HepG2 (cell line): Measurements from ENCODE around the gene NAA25. TPM values are rescaled to one million over a fixed set of nuclear protein-coding genes. Genes with fewer than 3 reads are reported as not detected.

ENCODE experiments used
- ATAC-seq: fragments of 200-7000 bp; cut with Tn5 transposase; 3 replicates; pipeline ENCODE4 v1.9.1; 2020; ENCODE audit warnings: mild to moderate bottlenecking, moderate library complexity
- Bru-seq: library from RNA; stranded (reverse); fragments of 400-500 nt; gene quantifications from one replicate; lab custom pipeline; 2021; lab: Mats Ljungman, UMichigan
- BruChase-seq, 2 experiments: library from RNA; stranded (reverse); fragments of 400-500 nt; gene quantifications; one replicate each; lab custom pipeline; 2021; lab: Mats Ljungman, UMichigan
- BruUV-seq: library from RNA; stranded (reverse); fragments of 400-500 nt; replicated peaks from 2 replicates; lab custom pipeline; 2021; lab: Mats Ljungman, UMichigan
- CTCF ChIA-PET: fragments of 300-600 bp; formaldehyde crosslinking; extraction: SDS; loops from one replicate; lab custom pipeline; 2021; ENCODE audit warnings: low total read pairs, inconsistent platforms, low intra/inter-chr PET ratio; lab: Yijun Ruan, JAX
- POLR2A ChIA-PET: fragments of 350-600 bp; sonication (Branson Sonifier 250); formaldehyde crosslinking; loops from one replicate; lab custom pipeline; 2020; ENCODE audit warnings: antibody characterized with exemption, inconsistent platforms; lab: Yijun Ruan, JAX
- DNase-seq: peaks from one replicate; pipeline ENCODE4 v3.0.0-alpha.2; 2015; ENCODE audit warnings: low spot score
- FAIRE-seq: peaks from 3 replicates; lab custom pipeline; 2011; peaks lifted over from hg19 to GRCh38; lab: Jason Lieb, UNC
- H2AFZ ChIP-seq: one replicate; pipeline ENCODE4 v1.6.1; 2011; ENCODE audit warnings: low read length, inconsistent platforms
- H3K27ac ChIP-seq: fragments of 300-600 bp; 3 replicates; pipeline ENCODE4 v1.8.0; 2011; ENCODE audit warnings: mixed run types, mild to moderate bottlenecking, mixed read lengths, low read length, inconsistent platforms; ENCODE audit not compliant: insufficient read depth; ENCODE audit errors: extremely low read length
- H3K27me3 ChIP-seq, 2 experiments: fragments of 200-600 bp in 1 of 2; 2 replicates in 1 of 2; 3 replicates in 1 of 2; pipeline versions ENCODE4 v1.6.0 to v1.8.0; 2011; ENCODE audit warnings: low read length in 2 of 2, mild to moderate bottlenecking in 2 of 2, moderate library complexity in 2 of 2, inconsistent platforms in 1 of 2; ENCODE audit not compliant: insufficient read depth in 2 of 2, control insufficient read depth in 1 of 2
- H3K36me3 ChIP-seq, 2 experiments: fragments of 200-600 bp in 1 of 2; replicated peaks in 1 of 2; 2 replicates in 1 of 2; 3 replicates in 1 of 2; pipeline versions ENCODE4 v1.5.1 to v1.8.0; 2011; ENCODE audit warnings: low read length in 2 of 2, inconsistent platforms in 1 of 2; ENCODE audit not compliant: insufficient read depth in 2 of 2, control insufficient read depth in 1 of 2
- H3K4me1 ChIP-seq: 2 replicates; pipeline ENCODE4 v1.5.1; 2012; ENCODE audit warnings: low read length, inconsistent platforms; ENCODE audit not compliant: insufficient read depth
- H3K4me2 ChIP-seq: 2 replicates; pipeline ENCODE4 v1.6.0; 2011; ENCODE audit warnings: low read depth, low read length, inconsistent platforms
- H3K4me3 ChIP-seq, 3 experiments: fragments of 200-600 bp in 1 of 3; sonication (generic), shearing (Covaris generic) in 1 of 3; replicated peaks in 1 of 3; 2 replicates each; pipeline ENCODE4 v1.5.1; 2011 to 2016; ENCODE audit warnings: low read length in 3 of 3, inconsistent platforms in 2 of 3, low read depth in 2 of 3, mild to moderate bottlenecking in 2 of 3, control low read depth in 1 of 3, mixed read lengths in 1 of 3; ENCODE audit not compliant: insufficient read depth in 1 of 3
- H3K79me2 ChIP-seq: one replicate; pipeline ENCODE4 v1.6.1; 2011; ENCODE audit warnings: low read length, inconsistent platforms; ENCODE audit not compliant: insufficient read depth
- H3K9ac ChIP-seq: 2 replicates; pipeline ENCODE4 v1.6.0; 2011; ENCODE audit warnings: mild to moderate bottlenecking, low read depth, low read length, inconsistent platforms; ENCODE audit not compliant: insufficient read depth
- H3K9me3 ChIP-seq: 2 replicates; pipeline ENCODE4 v1.5.1; 2012; ENCODE audit warnings: mild to moderate bottlenecking, low read length
- H4K20me1 ChIP-seq: 2 replicates; pipeline ENCODE4 v1.6.0; 2011; ENCODE audit warnings: inconsistent platforms, mild to moderate bottlenecking, low read length, moderate library complexity; ENCODE audit not compliant: insufficient read depth
- ATF1 ChIP-seq: IDR thresholded peaks from 2 replicates; pipeline ENCODE4 v1.6.1; 2016; ENCODE audit warnings: mild to moderate bottlenecking, control low read depth
- E2F5 ChIP-seq: sonication (generic); formaldehyde crosslinking; conservative IDR thresholded peaks from 2 replicates; pipeline ENCODE4 v1.4.0; 2020; ENCODE audit warnings: missing genetic modification reagents
- GABPB1 ChIP-seq: IDR thresholded peaks from 2 replicates; pipeline ENCODE4 v1.6.1; 2016; ENCODE audit warnings: mild to moderate bottlenecking, missing genetic modification reagents, moderate library complexity, missing compliant biosample characterization
- HHEX ChIP-seq: IDR thresholded peaks from 2 replicates; pipeline ENCODE4 v1.6.1; 2016; ENCODE audit warnings: control low read depth
- KAT7 ChIP-seq: IDR thresholded peaks from 2 replicates; pipeline ENCODE4 v1.6.1; 2018; ENCODE audit warnings: borderline replicate concordance, missing compliant biosample characterization
- KMT2B ChIP-seq: IDR thresholded peaks from 2 replicates; pipeline ENCODE4 v1.6.1; 2016; ENCODE audit warnings: missing genetic modification reagents, missing compliant biosample characterization
- MAFF ChIP-seq: IDR thresholded peaks from 2 replicates; pipeline ENCODE4 v1.6.1; 2011; ENCODE audit warnings: low read depth, low read length, improper control_type of control experiment
- MAFK ChIP-seq, 2 experiments: IDR thresholded peaks in 1 of 2; conservative IDR thresholded peaks in 1 of 2; 2 replicates each; pipeline ENCODE4 v1.6.1; 2011; ENCODE audit warnings: improper control_type of control experiment in 2 of 2, low read length in 2 of 2
- SMC3 ChIP-seq: IDR thresholded peaks from 2 replicates; pipeline ENCODE4 v1.6.1; 2011; ENCODE audit warnings: low read length, improper control_type of control experiment
- SRSF1 ChIP-seq: fragments of 200-400 bp; formaldehyde crosslinking; optimal IDR thresholded peaks from 2 replicates; pipeline ENCODE3; 2017; ENCODE audit warnings: mild to moderate bottlenecking, low read depth, low read length, moderate library complexity
- SRSF4 ChIP-seq: fragments of 200-400 bp; formaldehyde crosslinking; IDR thresholded peaks from one replicate; pipeline ENCODE4 v1.6.1; 2018; ENCODE audit warnings: mild to moderate bottlenecking, low read depth, low read length, moderate library complexity; ENCODE audit not compliant: poor library complexity, severe bottlenecking
- TP53 ChIP-seq: sonication (generic); formaldehyde crosslinking; conservative IDR thresholded peaks from 2 replicates; pipeline ENCODE4 v1.4.0; 2020; ENCODE audit warnings: missing genetic modification reagents
- YEATS2 ChIP-seq: sonication (generic); formaldehyde crosslinking; IDR thresholded peaks from 2 replicates; pipeline ENCODE4 v1.4.0; 2020; ENCODE audit warnings: missing genetic modification reagents, borderline replicate concordance
- ZFYVE20 ChIP-seq: sonication (generic); formaldehyde crosslinking; IDR thresholded peaks from 2 replicates; pipeline ENCODE4 v1.8.0; 2023; ENCODE audit warnings: low read depth, mild to moderate bottlenecking, moderate library complexity, missing genetic modification reagents, borderline replicate concordance
- ZNF251 ChIP-seq: sonication (generic); formaldehyde crosslinking; IDR thresholded peaks from 2 replicates; pipeline ENCODE4 v1.9.0; 2021; ENCODE audit warnings: mild to moderate bottlenecking, missing genetic modification reagents
- ZNF644 ChIP-seq: IDR thresholded peaks from 2 replicates; pipeline ENCODE4 v1.6.1; 2016; ENCODE audit warnings: low read depth
- WGBS: methylation state at CpG from one replicate; pipeline ENCODE4 v1.1.6; 2017; ENCODE audit warnings: low lambda C conversion rate; 5-methylcytosine and 5-hydroxymethylcytosine counted together
- in situ Hi-C: cut with HindIII; loops from 2 replicates; pipeline ENCODE4 v1.10.0; 2017; ENCODE audit warnings: low pct_unique_long_range_greater_than_20kb; ENCODE audit not compliant: extremely low pct_ligation_motif_present
- intact Hi-C: fragments of 100-400 bp; cut with micrococcal nuclease; formaldehyde crosslinking; loops from one replicate; pipeline ENCODE4 v1.10.0; 2022; ENCODE audit not compliant: unreplicated experiment
- long read RNA-seq, 2 experiments: library from RNA in 1 of 2; library from polyadenylated mRNA in 1 of 2; stranded (forward) in 1 of 2; unstranded in 1 of 2; transcript quantifications; one replicate each; pipeline ENCODE4 v2.0.0, GENCODE V29; 2019 to 2022
- polyA minus RNA-seq, 3 experiments: library from RNA; depleted of rRNA, polyadenylated mRNA; stranded (reverse); fragments of >200 nt; gene quantifications; 2 replicates each; pipeline ENCODE4 v1.2.3, GENCODE V29; 2011; ENCODE audit warnings: low replicate concordance in 1 of 3
- polyA plus RNA-seq, 8 experiments: library from polyadenylated mRNA; depleted of rRNA in 3 of 8; stranded (reverse) in 7 of 8; unstranded in 1 of 8; fragments of >200 nt; fragmentation: Illumina TruSeq in 4 of 8; extraction: Trizol in 4 of 8; gene quantifications; 2 replicates each; pipeline versions ENCODE4 v1.2.1 to v1.2.3, GENCODE V29; 2011 to 2016; ENCODE audit warnings: low read depth in 4 of 8, missing spikeins in 1 of 8, mixed read lengths in 1 of 8; ENCODE audit not compliant: insufficient read depth in 1 of 8
- total RNA-seq, 5 experiments: library from RNA; depleted of rRNA; stranded (reverse); fragments of >200 nt; fragmentation: Illumina TruSeq; extraction: Trizol; gene quantifications; 2 replicates each; pipeline ENCODE4 v1.2.3, GENCODE V29; 2016; ENCODE audit warnings: low read depth in 1 of 5
- TF ChIP-seq, protein P1 (sequence below): sonication (generic); formaldehyde crosslinking; IDR thresholded peaks from 2 replicates; pipeline ENCODE4 v1.5.0; 2020; ENCODE audit warnings: missing genetic modification reagents

The NAA25 gene
- total RNA-seq (2016; rRNA removed; fragmentation: Illumina TruSeq; extraction: Trizol) (32.0 and 36.1 TPM in 2 replicates), polyA plus RNA-seq (2011; rRNA removed) (11.4 and 13.5 TPM in 2 replicates), polyA minus RNA-seq (2011; rRNA and poly(A)+ RNA removed; ENCODE audit: low replicate concordance) (17.6 and 43.3 TPM in 2 replicates), Bru-seq, nascent RNA (percentile 84 among the genes with signal in this experiment), BruChase-seq, experiment 1, labeled RNA remaining after a 6-hour chase (percentile 89 among the genes with signal in this experiment), BruChase-seq, experiment 2, labeled RNA remaining after a 2-hour chase (percentile 90 among the genes with signal in this experiment)
- 7.7 and 9.0 TPM in 2 replicates for total RNA-seq (2016; cell fraction: cytosol; rRNA removed; fragmentation: Illumina TruSeq; extraction: Trizol; ENCODE audit: low read depth)
- total RNA-seq (2016; cell fraction: insoluble cytoplasmic fraction; rRNA removed; fragmentation: Illumina TruSeq; extraction: Trizol): 29.7 and 38.3 TPM in 2 replicates
- 10.6 and 12.3 TPM in 2 replicates for total RNA-seq (2016; cell fraction: membrane; rRNA removed; fragmentation: Illumina TruSeq; extraction: Trizol)
- 40.0 and 40.4 TPM in 2 replicates for total RNA-seq (2016; cell fraction: nucleus; rRNA removed; fragmentation: Illumina TruSeq; extraction: Trizol)
- polyA plus RNA-seq (2011; cell fraction: cytosol; rRNA removed): 4.5 and 7.2 TPM in 2 replicates
- 10.3 and 12.1 TPM in 2 replicates for polyA plus RNA-seq (2011; cell fraction: nucleus; rRNA removed)
- 14.4 and 16.1 TPM in 2 replicates for polyA plus RNA-seq (2012)
- 1.2 and 1.4 TPM in 2 replicates for polyA plus RNA-seq (2016; cell fraction: cytosol; fragmentation: Illumina TruSeq; extraction: Trizol; ENCODE audit: low read depth)
- polyA plus RNA-seq (2016; cell fraction: insoluble cytoplasmic fraction; fragmentation: Illumina TruSeq; extraction: Trizol; ENCODE audit: low read depth): 16.8 and 17.4 TPM in 2 replicates
- 2.8 and 3.2 TPM in 2 replicates for polyA plus RNA-seq (2016; cell fraction: membrane; fragmentation: Illumina TruSeq; extraction: Trizol; ENCODE audit: low read depth)
- 32.7 and 35.6 TPM in 2 replicates for polyA plus RNA-seq (2016; cell fraction: nucleus; fragmentation: Illumina TruSeq; extraction: Trizol; ENCODE audit: insufficient read depth, low read depth)
- 21.9 and 26.3 TPM in 2 replicates for polyA minus RNA-seq (2011; cell fraction: cytosol; rRNA and poly(A)+ RNA removed)
- 40.7 and 48.1 TPM in 2 replicates for polyA minus RNA-seq (2011; cell fraction: nucleus; rRNA and poly(A)+ RNA removed)
- long read RNA-seq, experiment 1, partial matches to known transcripts: 15 of 22 reads
- long read RNA-seq, experiment 1, other reads (novel, unspliced or antisense): 7 of 22 reads
- long read RNA-seq, experiment 2, full-length matches to known transcripts: 3 of 33 reads
- long read RNA-seq, experiment 2, partial matches to known transcripts: 7 of 33 reads
- long read RNA-seq, experiment 2, other reads (novel, unspliced or antisense): 23 of 33 reads

DNA sequence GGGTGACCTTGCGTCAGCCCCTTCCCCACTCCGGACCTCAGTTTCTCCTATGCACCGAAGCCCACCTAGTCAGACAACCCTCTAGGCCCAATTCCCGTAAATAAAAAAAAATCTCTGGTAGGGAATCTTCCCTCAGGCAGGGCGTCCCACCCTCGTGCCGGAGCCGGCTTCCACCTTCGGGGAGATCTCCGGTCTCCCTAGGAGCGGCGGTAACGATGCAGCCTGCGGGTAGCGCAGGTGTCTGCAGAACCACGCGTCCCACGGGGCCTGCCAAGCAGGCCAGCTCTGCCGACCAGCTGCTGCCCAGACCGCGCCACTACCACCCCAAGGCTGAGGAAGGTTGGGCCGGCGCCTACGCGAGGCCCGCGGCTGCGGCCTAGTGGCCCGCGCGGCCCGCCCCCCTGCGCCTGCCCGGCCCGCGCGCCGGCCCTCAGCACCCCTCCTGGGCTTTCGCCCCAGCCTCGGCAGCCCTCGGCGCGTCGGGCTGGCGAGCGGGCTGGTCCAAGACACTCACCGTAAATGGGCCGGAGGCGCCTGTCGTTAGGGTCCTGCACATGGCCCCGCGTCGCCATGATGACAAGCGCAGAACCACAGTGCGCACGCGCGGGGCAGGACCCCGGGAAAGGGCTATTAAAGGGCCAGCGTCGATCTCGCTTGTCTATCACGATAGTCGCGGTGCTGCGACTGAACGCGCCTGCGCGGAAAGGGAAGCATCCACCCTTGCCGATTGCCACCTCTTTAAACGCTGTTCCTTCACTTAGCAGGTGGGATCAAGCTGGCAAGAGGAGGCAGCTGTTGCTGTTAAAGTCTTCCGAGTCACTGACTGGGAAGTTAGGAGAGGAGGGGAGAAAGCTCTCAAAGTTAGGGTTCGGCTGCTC, at the start of gene NAA25:
NAA25 (minus strand) TSS at position 582 of the 878 bp plus-strand sequence; CDS start at position 572, 10 bp downstream.
- Histone ChIP-seq H3K4me3 (peak within 1 kb of the TSS; percentile 63 to 91 (median 90)), H2AFZ (peak within 1 kb of the TSS; percentile 75), H3K36me3 (peaks cover 0 to 10% of the 10 kb centered on the region in 2 experiments; a peak in 2 of 5 replicates), H3K27ac (peak within 1 kb of the TSS; percentile 93), H3K27me3 (no peaks in the 10 kb centered on the region; a peak in 1 of 5 replicates), H3K4me1 (peaks cover 66% of the 10 kb centered on the region), H3K9ac (peak within 1 kb of the TSS; percentile 89), H4K20me1 (peaks cover 26% of the 10 kb centered on the region), H3K9me3 (no peaks in the 10 kb centered on the region), H3K4me2 (peak within 1 kb of the TSS; percentile 82), H3K79me2 (peaks cover 55% of the 10 kb centered on the region)
- in situ Hi-C loops: no loop called here
- no TSS peak for BruUV-seq
- peak; percentile 75 for DNase-seq
- ChIA-PET CTCF (interaction anchor here (1.0 kb wide), 1 partner anchor 62 kb away, joined by 3 read pairs; no protein-coding TSS in a partner anchor), POLR2A (interaction anchor here (0.8 to 9.5 kb wide), 6 partner anchors 8 to 96 kb away, joined by 3 to 85 read pairs (median 7); partner anchors contain the start of genes ERP29, TMEM116 and TRAFD1)
- 0% methylated on average over 12 of the region's 74 CpGs for WGBS
- FAIRE-seq: peak; percentile 50
- intact Hi-C loops: no loop called here
- ATAC-seq: peak; percentile 72
- TF ChIP-seq E2F5 (CRISPR knock-in tag) (no peak), KAT7 (CRISPR knock-in tag) (0 out of 2 replicates have a peak, but pooled peaks have one; percentile 26), ZNF644 (CRISPR knock-in tag) (no peak), ZFYVE20 (0 out of 2 replicates have a peak, but pooled peaks have one; percentile 46), MAFK (conservative IDR thresholded peaks at IDR 0.05 in 1 of 2, IDR thresholded peaks at IDR 0.05 in 1 of 2; ENCODE audit: low read length in 2 of 2) (no peak), ZNF251 (CRISPR knock-in tag) (0 out of 2 replicates have a peak, but pooled peaks have one; percentile 3), KMT2B (CRISPR knock-in tag) (peak; percentile 65; the same call in 1 of the 2 replicates), YEATS2 (CRISPR knock-in tag) (peak; percentile 69), MAFF (no peak), GABPB1 (CRISPR knock-in tag) (peak; percentile 57), ATF1 (CRISPR knock-in tag) (no peak), SRSF1 (no peak), SMC3 (no peak), SRSF4 (no peak), HHEX (CRISPR knock-in tag) (no peak), TP53 (CRISPR knock-in tag) (no peak)
- TF ChIP-seq, protein P1, sequence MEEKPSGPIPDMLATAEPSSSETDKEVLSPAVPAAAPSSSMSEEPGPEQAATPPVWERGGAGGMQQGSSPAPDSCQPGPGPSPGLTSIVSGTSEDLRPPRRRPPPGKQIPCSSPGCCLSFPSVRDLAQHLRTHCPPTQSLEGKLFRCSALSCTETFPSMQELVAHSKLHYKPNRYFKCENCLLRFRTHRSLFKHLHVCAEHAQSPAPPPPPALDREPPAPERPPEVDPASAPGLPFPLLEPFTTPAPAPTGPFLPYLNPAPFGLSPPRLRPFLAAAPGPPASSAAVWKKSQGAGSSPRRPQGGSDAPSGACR (CRISPR knock-in tag): no peak
